Measurements from ENCODE around the gene CYP3A4.
"Not testable (repeated sequence)": the region's sequence is repeated elsewhere in the genome, so short reads cannot be mapped to it uniquely, and the experiment has no call there.

Gene CYP3A4

DNA sequence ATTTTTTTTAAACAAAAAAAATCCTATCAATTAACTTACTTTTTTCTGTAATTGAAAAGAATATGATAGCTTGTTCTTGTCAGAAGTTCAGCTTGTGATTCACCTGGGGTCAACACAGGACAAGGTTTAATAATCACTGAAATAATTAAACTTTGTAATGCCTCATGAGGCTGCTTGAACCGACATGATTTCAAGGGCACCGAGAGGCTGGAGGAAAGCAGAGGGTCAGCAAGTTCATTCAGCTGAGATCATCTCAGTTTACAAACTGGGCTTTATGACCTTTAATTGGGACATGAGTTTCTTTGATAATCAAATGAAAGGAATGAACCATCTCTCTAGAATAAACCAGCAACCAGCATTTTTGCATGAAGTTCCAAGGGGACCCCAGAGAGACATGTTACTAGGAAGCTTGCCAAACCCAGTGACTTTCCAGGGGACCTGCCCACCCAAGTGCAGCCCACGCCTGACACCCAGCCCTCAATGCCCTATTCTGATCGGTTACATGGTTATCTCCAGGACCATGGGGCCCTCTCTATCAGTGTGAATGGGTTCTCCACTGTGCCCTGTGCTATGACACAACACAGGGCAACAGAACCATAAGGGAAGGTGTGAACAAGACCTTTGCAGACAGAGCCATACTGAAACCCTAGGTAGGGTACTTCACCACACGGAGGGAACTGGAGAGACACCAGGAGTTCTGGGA is 7.8 kb upstream of the CYP3A4 start:
- no peak for DNase-seq

DNA sequence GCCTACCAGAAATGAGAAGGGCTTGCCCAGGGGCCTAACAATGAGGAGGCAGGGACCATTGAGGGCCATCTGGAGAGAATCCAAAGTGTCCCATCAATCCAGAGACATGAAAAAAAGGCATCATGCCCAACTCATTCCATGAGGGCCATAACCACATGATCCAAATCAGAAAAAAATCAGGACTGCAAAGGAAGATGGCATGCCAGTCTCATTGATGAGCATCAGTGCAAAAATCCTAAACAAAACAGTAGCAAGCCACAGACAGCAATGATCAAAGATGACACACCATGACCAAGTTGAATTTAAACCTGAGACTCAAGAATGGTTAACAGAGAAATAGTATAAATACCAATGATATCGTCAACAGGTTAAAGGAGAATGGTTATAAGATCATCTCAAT is 7.0 kb upstream of the CYP3A4 start:
- no peak for DNase-seq

GRCh38 chr7:99790407-99790806 is 6.4 kb upstream of the CYP3A4 start:
- DNase-seq = no peak

DNA sequence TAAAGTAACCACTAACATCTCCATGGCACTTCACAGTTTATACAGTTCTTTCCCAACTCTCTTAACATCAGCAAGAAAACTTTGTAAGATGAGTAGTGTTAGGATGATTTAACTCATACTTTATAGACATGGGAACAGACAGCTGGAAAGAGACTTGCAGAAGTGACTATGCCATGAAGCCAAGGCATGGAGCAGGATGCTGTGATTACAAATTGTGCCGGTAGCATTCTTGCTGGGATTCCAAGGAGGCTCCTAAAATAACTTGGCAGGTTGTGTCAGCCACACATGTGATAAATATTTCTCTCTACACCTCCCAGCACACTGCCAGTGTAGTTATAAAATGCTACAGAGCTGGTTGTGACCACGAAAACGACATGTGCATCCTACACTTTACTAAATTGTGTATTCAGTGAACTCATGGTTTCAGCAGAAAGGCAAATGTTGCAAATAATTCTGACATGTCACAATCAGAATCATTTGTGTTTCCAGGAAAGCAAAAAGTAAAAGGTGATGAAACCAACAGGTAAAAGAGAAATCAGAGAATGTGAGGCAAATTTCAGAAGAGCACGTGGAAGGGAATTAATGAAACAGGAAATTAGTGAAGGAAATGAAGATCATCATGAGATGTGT is 5.6 kb upstream of the CYP3A4 start:
- no peak for DNase-seq

DNA sequence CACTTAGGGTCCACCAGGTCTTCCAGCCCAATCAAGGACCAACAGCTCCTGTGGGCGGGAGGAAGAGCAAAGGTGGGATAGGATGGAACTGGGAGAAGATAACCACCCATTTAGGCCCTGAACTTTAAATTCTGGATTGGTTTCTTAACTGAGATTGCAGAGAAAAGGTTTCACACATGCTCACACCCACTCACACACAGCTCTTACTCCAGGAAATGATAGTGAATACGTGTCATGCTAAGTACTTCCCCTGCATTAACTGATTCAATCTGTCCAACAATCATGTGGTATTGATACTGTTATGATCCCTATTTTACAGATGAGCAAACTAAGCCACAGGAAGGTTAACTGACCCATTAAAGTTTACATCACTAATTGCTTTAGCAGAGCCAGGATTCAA is 4.6 kb upstream of the CYP3A4 start:
- no peak for DNase-seq

GRCh38 chr7:99786726-99787335 is 2.8 kb upstream of the CYP3A4 start:
- DNase-seq = no peak

DNA sequence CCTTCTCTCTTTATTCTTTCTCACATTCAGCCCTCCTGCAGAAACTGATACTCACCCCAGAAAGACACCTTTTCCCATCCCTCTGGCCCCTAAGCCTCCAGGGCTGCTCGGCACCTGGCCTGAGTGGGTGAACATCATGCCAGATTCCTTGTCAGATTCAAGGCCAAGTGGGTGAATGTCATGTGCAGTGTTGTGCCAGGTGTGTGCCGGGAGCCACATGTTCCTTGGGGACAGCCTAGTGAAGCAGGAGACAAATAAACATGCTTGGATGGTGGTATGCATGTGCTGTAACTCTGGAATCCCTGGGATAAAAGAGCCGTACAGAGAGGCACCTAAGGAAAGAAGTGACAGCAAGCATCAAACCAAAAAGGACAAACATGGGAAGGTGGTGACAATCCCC is 1.7 kb upstream of the CYP3A4 start:
- DNase-seq = not testable (repeated sequence)

DNA sequence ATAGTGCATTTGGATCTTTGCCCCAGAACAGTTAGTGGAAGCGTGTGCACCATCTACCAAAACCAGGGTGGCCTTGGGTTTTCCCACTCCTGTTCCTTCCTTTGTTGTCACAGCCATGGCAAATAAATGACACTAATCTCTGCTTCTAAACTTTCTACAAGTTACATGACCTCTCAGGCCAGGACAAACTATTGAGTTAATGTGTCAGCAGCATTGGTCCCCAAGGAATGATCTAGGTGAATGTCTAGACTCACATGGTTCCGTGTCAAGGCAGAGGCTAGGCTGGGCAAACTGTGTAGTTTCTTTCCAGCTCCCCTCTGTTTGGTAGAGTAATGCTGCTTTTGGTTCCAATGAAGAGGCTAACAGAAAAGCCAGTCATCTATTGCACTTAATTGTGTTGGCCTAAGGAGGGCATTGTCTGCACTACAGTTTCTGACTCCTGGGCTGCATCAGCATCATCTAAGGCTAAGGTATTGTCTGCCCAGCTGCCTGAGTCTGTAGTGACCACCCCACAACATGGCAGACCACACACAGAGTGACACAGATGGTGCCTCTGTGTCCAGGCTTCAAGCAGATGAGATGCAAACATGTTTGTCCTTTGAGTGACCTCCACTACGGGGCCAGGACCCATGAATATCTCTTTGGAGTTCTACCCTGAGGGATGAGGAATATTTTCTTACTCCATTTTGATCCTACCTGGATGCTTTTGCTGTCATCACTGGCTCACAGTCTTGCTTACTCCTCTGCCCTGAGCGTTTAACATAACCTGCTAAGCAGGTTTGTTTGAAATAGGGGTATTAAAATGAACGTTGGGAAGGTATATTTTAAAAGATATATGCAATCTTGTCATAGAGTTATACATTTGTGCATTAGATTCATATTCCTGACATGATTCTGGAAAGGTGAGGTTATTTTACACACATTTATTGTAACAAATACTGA is 1.7 kb downstream of the CYP3A4 start:
- no peak for DNase-seq

GRCh38 chr7:99780588-99780987 is 3.4 kb downstream of the CYP3A4 start:
- no peak for DNase-seq

- DNase-seq = no peak
These were observed 4.0 kb downstream of the CYP3A4 start for GRCh38 chr7:99779949-99780348.

GRCh38 chr7:99778880-99779279 is 5.1 kb downstream of the CYP3A4 start:
- no peak for DNase-seq

DNA sequence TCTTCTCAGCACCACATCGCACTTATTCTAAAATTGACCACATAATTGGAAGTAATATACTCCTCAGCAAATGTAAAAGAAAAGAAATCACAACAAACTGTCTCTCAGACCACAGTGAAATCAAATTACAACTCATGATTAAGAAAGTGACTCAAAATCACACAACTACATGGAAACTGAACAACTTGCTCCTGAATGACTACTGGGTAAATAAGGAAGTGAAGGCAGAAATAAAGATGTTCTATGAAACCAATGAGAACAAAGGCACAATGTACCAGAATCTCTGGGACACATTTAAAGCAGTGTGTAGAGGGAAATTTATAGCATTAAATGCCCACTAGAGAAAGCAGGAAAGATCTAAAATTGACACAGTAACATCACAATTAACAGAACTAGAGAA is 10.6 kb downstream of the CYP3A4 start:
- not testable (repeated sequence) for DNase-seq

DNA sequence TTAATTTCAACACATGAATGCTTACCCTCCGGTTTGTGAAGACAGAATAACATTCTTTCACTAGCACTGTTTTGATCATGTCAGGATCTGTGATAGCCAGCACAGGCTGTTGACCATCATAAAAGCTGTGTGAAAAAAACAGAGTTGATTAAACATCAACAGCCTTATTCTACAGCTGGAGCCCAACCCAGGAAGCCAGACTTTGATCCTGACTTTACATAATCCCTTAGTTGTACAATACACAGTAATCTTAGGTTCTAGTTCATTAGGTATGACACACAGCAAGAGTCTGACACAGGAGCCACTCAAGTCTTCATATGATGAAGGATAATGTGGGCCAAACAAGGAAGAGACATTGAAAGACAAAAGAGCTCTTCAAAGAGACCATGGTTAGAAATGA is 11.4 kb downstream of the CYP3A4 start:
- no peak for DNase-seq

GRCh38 chr7:99769494-99769893 is 14.5 kb downstream of the CYP3A4 start:
- not testable (repeated sequence) for DNase-seq

- no peak for DNase-seq
These were observed 15.5 kb downstream of the CYP3A4 start for GRCh38 chr7:99768471-99768870.

GRCh38 chr7:99767662-99768061 is 16.3 kb downstream of the CYP3A4 start:
- no peak for DNase-seq

DNA sequence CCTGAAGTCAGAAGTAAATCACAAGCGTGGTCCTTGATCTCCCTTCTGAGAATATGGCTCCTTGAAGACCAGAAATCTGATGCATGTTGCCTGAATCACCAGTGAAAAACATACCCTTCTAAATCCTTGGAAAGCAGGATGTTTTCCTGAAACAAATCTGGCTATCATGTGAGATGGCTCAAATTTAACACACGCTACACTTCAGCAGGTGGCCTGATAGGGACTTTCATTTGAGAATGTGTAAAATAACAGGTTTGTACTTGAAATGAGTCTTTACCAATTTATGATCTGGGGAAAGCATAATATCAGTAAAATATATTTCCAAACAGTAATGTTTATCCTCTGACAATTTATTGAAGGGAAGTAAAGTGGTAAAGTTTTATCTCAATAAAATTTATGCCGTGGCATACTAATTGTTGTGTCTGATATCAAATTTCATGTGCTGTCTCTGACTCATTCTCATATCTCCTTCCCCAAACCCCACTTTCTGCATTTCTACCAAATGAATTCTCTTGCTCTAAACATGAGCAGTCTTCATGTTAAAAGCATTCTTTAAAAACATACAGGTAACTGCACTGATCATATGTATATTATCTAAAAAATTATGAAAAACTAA is 17.4 kb downstream of the CYP3A4 start:
- DNase-seq = no peak

DNA sequence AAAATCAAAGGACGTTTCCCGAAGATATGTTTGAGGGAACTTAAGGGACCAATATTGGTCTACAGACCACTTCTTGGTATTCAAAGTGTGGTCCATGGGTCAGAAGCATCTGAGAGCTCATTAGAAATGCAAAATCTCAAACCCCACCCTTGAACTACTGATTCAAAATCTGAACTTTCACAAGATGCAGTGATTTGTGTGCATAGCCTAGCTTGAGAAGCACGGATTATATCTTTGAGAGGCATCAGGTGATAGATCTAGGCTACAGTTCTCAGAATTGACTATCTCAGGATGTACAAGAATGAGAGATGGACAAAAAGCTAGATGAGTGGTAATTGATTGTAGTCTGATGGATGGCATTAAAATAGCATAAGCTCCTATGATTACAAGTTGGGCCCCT is 19.5 kb downstream of the CYP3A4 start:
- DNase-seq = no peak

DNA sequence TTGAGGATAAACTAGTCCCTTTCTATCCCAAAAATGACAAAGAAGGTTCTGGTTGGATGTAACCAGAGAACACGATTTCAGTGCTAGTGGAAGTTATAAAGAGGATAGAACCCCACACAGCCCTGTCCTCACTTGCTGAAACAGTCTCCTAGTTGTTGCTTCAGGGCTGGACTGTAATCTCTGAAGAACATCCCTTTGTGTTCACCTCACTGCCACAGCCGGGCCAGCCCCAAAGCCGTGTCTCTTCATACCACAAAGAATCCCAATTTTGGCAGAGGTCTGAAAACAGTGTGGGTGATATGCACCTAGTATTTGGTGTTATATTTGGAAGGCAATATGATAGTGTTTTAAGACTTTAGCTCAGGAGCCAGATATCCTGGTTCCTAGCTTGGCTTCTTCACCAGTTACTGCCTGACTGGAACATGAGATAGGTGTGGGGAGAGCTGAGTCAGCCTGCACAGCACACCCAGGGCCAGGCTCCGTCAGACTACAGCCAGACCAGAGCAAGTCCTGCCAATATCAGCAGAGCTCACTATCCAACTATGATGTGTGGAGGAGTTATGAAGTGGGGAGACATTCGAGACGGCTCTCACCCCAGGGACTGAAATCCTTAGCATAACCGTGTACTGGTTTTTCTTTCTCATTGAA is 21.2 kb downstream of the CYP3A4 start:
- no peak for DNase-seq

- no peak for DNase-seq
These were observed 28.9 kb downstream of the CYP3A4 start for GRCh38 chr7:99755085-99755484.

GRCh38 chr7:99752356-99752755 is 31.6 kb downstream of the CYP3A4 start:
- no peak for DNase-seq

DNA sequence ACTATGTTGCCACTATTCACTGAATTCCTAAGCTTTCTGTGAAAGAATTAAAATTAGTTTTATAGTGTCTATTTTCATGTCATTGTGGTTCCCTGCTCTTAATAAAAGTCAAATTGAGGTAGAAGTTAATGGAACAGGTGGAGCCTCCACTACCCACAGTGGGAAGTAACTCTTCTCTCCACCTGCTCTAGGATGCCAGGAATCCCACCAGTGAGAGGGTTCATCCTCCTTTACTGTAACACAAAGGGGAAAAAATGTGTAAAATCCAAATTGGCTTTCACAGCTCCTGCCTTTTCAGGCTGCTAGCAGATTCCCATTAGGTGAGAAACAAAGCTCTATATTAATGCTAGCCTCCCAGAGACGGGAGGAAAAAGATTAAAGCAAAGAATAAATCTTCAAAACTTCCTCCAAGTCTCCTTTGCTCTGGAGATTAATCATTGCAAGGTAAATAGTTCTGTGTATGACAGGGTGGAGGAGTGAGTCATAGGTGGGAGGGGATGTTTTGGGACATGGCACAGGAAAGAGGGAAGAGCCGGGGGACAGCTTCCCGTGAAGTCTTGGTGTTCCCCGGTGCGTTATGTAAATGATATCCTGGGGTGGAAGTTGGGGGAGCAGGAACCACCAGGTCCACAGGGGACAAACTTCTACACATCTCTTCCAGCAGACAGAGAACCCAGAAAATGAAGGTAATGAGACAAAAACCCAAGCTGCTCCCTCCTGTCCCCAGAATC is 32.5 kb downstream of the CYP3A4 start:
- not testable (repeated sequence) for DNase-seq
